Measurements from ENCODE around the gene ZMYND8. TPM values are rescaled to one million over a fixed set of nuclear protein-coding genes. Genes with fewer than 3 reads are reported as not detected.

ZMYND8 gene
- total and polyA plus RNA-seq, 2 of the 4 experiments (the other 2 are of a cell fraction) = 24.0 to 28.2 TPM

DNA sequence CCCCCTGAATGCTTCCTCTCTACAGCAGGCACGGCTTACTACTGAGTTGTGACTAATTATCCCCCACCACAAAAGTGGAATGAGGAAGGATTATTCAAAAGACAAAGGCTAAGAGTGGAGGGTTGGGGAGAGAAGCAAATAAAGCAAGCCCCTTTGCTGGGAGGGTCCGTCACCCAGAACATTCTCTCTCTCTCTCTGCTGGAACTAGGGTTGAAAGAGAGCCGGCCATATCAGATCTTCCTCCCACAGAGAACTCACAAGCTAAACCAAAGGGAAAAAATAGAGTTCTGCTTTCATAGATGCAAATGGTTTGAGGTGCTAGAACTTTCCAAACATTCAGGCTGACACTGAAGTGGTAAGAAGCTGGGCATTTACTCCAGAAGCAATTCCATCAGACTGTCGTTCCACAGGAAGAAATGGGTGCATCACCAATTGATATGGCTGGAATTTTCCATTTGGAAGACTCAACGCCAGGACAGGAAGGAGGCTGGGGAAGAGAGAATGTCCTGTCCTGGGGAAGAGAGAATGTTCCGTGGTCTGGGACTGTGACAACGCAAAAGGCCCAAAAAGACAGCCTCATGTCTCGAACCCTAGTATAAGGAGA lies 7.9 kb downstream of the ZMYND8 start:
- Histone ChIP-seq H2AFZ (replicated peaks; ENCODE audit: low read length, poor library complexity) (peak overlapping the region; percentile 12), H3K27me3 (ENCODE audit: control insufficient read depth, insufficient read depth, low read length) (no peaks in the 10 kb centered on the region), H2AK9ac (replicated peaks; ENCODE audit: low read depth, low read length, poor library complexity) (peak overlapping the region; percentile 65), H3K4ac (ENCODE audit: low read depth, low read length) (peak overlapping the region; percentile 79), H4K5ac (ENCODE audit: low read depth, low read length) (peak overlapping the region; percentile 92), H3K27ac (ENCODE audit: insufficient read depth, low read length) (peak overlapping the region; percentile 67), H3K9ac (ENCODE audit: low read depth, low read length) (peak overlapping the region; percentile 1; the same call in 1 of the 2 replicates), H3K79me1 (ENCODE audit: low read depth in 1 of 2, low read length in 2 of 2) (peaks cover 52 to 92% of the 10 kb centered on the region in 2 experiments), H3K9me1 (ENCODE audit: insufficient read depth, low read length) (peaks cover 24% of the 10 kb centered on the region), H2BK5ac (ENCODE audit: low read depth, low read length, poor library complexity, severe bottlenecking) (peak overlapping the region; percentile 97), H3K36me3 (ENCODE audit: control insufficient read depth, insufficient read depth, low read length) (peaks cover 11% of the 10 kb centered on the region; the same call in 1 of the 2 replicates), H3K4me3 (ENCODE audit: insufficient read depth, low read depth, low read length) (no peak overlapping the region), H3K4me1 (ENCODE audit: control insufficient read depth, insufficient read depth, low read length) (peaks cover 41% of the 10 kb centered on the region), H3K4me2 (ENCODE audit: low read depth, low read length) (peak overlapping the region; percentile 35; the same call in 1 of the 2 replicates), H4K91ac (ENCODE audit: insufficient read depth, low read depth, low read length) (peak overlapping the region; percentile 80), H3K9me3 (ENCODE audit: control insufficient read depth, insufficient read depth, low read length) (no peaks in the 10 kb centered on the region), H3K23ac (ENCODE audit: low read depth, low read length) (peak overlapping the region; percentile 55), H4K8ac (ENCODE audit: low read depth in 2 of 2, low read length in 2 of 2) (peak overlapping the region; percentile 9 to 78; a peak in 3 of 4 replicates), H3K14ac (replicated peaks; ENCODE audit: low read depth, low read length) (peak overlapping the region; percentile 86), H2AK5ac (ENCODE audit: low read depth, low read length) (peak overlapping the region; percentile 85; the same call in 1 of the 2 replicates), H3K56ac (ENCODE audit: extremely low read depth, insufficient read depth, low read length) (peak overlapping the region; percentile 8; the same call in 1 of the 2 replicates), H2BK20ac (ENCODE audit: low read depth, low read length) (peak overlapping the region; percentile 73), H4K20me1 (ENCODE audit: insufficient read depth, low read length) (no peaks in the 10 kb centered on the region), H3K18ac (ENCODE audit: low read depth, low read length) (peak overlapping the region; percentile 95), H2BK15ac (ENCODE audit: low read depth, low read length) (peak overlapping the region; percentile 79; the same call in 2 of the 3 replicates), H2BK120ac (ENCODE audit: low read depth, low read length) (peak overlapping the region; percentile 74)
- TF ChIP-seq RFX5 (IDR thresholded peaks at IDR 0.05; ENCODE audit: low read depth, low read length) (no peak), SMC3 (IDR thresholded peaks at IDR 0.05; ENCODE audit: low read depth, low read length) (no peak)
- TF ChIP-seq, protein P1, sequence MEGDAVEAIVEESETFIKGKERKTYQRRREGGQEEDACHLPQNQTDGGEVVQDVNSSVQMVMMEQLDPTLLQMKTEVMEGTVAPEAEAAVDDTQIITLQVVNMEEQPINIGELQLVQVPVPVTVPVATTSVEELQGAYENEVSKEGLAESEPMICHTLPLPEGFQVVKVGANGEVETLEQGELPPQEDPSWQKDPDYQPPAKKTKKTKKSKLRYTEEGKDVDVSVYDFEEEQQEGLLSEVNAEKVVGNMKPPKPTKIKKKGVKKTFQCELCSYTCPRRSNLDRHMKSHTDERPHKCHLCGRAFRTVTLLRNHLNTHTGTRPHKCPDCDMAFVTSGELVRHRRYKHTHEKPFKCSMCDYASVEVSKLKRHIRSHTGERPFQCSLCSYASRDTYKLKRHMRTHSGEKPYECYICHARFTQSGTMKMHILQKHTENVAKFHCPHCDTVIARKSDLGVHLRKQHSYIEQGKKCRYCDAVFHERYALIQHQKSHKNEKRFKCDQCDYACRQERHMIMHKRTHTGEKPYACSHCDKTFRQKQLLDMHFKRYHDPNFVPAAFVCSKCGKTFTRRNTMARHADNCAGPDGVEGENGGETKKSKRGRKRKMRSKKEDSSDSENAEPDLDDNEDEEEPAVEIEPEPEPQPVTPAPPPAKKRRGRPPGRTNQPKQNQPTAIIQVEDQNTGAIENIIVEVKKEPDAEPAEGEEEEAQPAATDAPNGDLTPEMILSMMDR (conservative IDR thresholded peaks at IDR 0.05; ENCODE audit: low read depth, low read length) = no peak
- BruUV-seq (replicated peaks) = no TSS peak
- WGBS, 2 experiments (ENCODE audit: extremely low coverage in 2 of 2, insufficient read length in 1 of 2) = 86% methylated on average over 1 of the region's 8 CpGs; no CpG with 5 or more reads in 1 of the 2 experiments
- in situ Hi-C loops (cut with MboI; ENCODE audit: low sequenced_read_pairs) = no loop called here
- CTCF ChIA-PET = no interaction called here
- DNase-seq (no peak), ATAC-seq (ENCODE audit: low read depth) (no peak)
- dilution Hi-C loops (cut with HindIII; ENCODE audit: low sequenced_read_pairs, unreplicated experiment) = no loop called here
- intact Hi-C loops (cut with micrococcal nuclease) = no loop called here
- POLR2A ChIA-PET (ENCODE audit: unreplicated experiment) = interaction anchor here (1.1 kb wide), 1 partner anchor 31 kb away, joined by 3 read pairs; no protein-coding TSS in a partner anchor

Data from IMR-90 (cell line).